ENCODE results near the gene ZNF391.

The ZNF391 gene

GRCh38 chr6:27400877-27401642 lies 12.5 kb downstream of the ZNF391 start:
- no peak overlapping the region for H3K4me3 ChIP-seq (ENCODE audit: control insufficient read depth, low read depth, low read length)
- DNase-seq (ENCODE audit: low read depth): no peak
- TF ChIP-seq CTCF (IDR thresholded peaks at IDR 0.05; ENCODE audit: control insufficient read depth, insufficient read depth, low read depth, low read length, missing control alignments): no peak

GRCh38 chr6:27406085-27406484 lies 17.5 kb downstream of the ZNF391 start:
- H3K4me3 ChIP-seq (ENCODE audit: control insufficient read depth, low read depth, low read length): no peak overlapping the region
- TF ChIP-seq CTCF (IDR thresholded peaks at IDR 0.05; ENCODE audit: control insufficient read depth, insufficient read depth, low read depth, low read length, missing control alignments): no peak
- no peak for DNase-seq (ENCODE audit: low read depth)

GRCh38 chr6:27407153-27407814 lies 18.7 kb downstream of the ZNF391 start:
- no peak for DNase-seq (ENCODE audit: low read depth)
- TF ChIP-seq CTCF (IDR thresholded peaks at IDR 0.05; ENCODE audit: control insufficient read depth, insufficient read depth, low read depth, low read length, missing control alignments): no peak
- no peak overlapping the region for H3K4me3 ChIP-seq (ENCODE audit: control insufficient read depth, low read depth, low read length)

- no peak for TF ChIP-seq CTCF (IDR thresholded peaks at IDR 0.05; ENCODE audit: control insufficient read depth, insufficient read depth, low read depth, low read length, missing control alignments)
- no peak overlapping the region for H3K4me3 ChIP-seq (ENCODE audit: control insufficient read depth, low read depth, low read length)
- no peak for DNase-seq (ENCODE audit: low read depth)
These were observed 25.7 kb downstream of the ZNF391 start for GRCh38 chr6:27414300-27414699.

- DNase-seq (ENCODE audit: low read depth): no peak
- TF ChIP-seq CTCF (IDR thresholded peaks at IDR 0.05; ENCODE audit: control insufficient read depth, insufficient read depth, low read depth, low read length, missing control alignments): no peak
- H3K4me3 ChIP-seq (ENCODE audit: control insufficient read depth, low read depth, low read length): no peak overlapping the region
These were observed 26.4 kb downstream of the ZNF391 start for GRCh38 chr6:27414996-27415395.

GRCh38 chr6:27415898-27416297 lies 27.3 kb downstream of the ZNF391 start:
- DNase-seq (ENCODE audit: low read depth): no peak
- TF ChIP-seq CTCF (IDR thresholded peaks at IDR 0.05; ENCODE audit: control insufficient read depth, insufficient read depth, low read depth, low read length, missing control alignments): no peak
- H3K4me3 ChIP-seq (ENCODE audit: control insufficient read depth, low read depth, low read length): no peak overlapping the region
